ENCODE data around the gene CSMD2. TPM values are rescaled to one million over a fixed set of nuclear protein-coding genes. Genes with fewer than 3 reads are reported as not detected.

Gene CSMD2
- total RNA-seq, 1 experiment from 2014 or later = 0.22 TPM

GRCh38 chr1:34147301-34147700, 17.7 kb downstream of the CSMD2 start:
- BruUV-seq (replicated peaks) = no TSS peak
- Histone ChIP-seq H3K27ac (ENCODE audit: low read depth, low read length) (no peak overlapping the region), H3K9ac (ENCODE audit: low read length) (no peak overlapping the region), H3K36me3 (ENCODE audit: control insufficient read depth in 1 of 2, insufficient read depth in 2 of 2, low read length in 2 of 2) (no peaks in the 10 kb centered on the region), H2AFZ (ENCODE audit: low read depth, low read length, poor library complexity, severe bottlenecking) (no peak overlapping the region), H3K4me1 (ENCODE audit: control insufficient read depth in 1 of 2, insufficient read depth in 2 of 2, low read length in 2 of 2) (no peaks in the 10 kb centered on the region), H3K9me3 (ENCODE audit: control insufficient read depth in 1 of 2, insufficient read depth in 1 of 2, low read depth in 1 of 2, low read length in 2 of 2) (no peaks in the 10 kb centered on the region), H3K4me2 (ENCODE audit: low read length) (no peak overlapping the region), H3K4me3 (replicated peaks in 1 of 2; ENCODE audit: low read depth in 1 of 2, low read length in 2 of 2) (no peak overlapping the region), H4K20me1 (ENCODE audit: insufficient read depth) (no peaks in the 10 kb centered on the region), H3K27me3 (ENCODE audit: insufficient read depth, low read length) (peaks cover 20% of the 10 kb centered on the region), H3K9me2 (ENCODE audit: insufficient read depth) (no peaks in the 10 kb centered on the region), H3K79me2 (ENCODE audit: insufficient read depth, low read length) (no peaks in the 10 kb centered on the region)
- ATAC-seq = no peak
- intact Hi-C loops (cut with micrococcal nuclease) = no loop called here
- POLR2A ChIA-PET = no interaction called here
- TF ChIP-seq ELF1 (IDR thresholded peaks at IDR 0.05; ENCODE audit: borderline replicate concordance, low read depth) = no peak
- TF ChIP-seq POLR2A (IDR thresholded peaks at IDR 0.05; ENCODE audit: borderline replicate concordance, extremely low read depth, insufficient read depth, insufficient read length) = no peak
- no peak for TF ChIP-seq CEBPB (IDR thresholded peaks at IDR 0.05; ENCODE audit: low read depth)
- TF ChIP-seq EGR1 (IDR thresholded peaks at IDR 0.05; ENCODE audit: low read depth) = no peak
- TF ChIP-seq EZH2phosphoT487 (IDR thresholded peaks at IDR 0.05; ENCODE audit: borderline replicate concordance) = no peak
- no peak for TF ChIP-seq SRF (IDR thresholded peaks at IDR 0.05; ENCODE audit: low read depth)
- no peak for TF ChIP-seq POLR2AphosphoS5 (IDR thresholded peaks at IDR 0.05; ENCODE audit: low read depth, low read length)
- no peak for TF ChIP-seq CTCF (IDR thresholded peaks at IDR 0.05 in 2 of 3, conservative IDR thresholded peaks at IDR 0.05 in 1 of 3; ENCODE audit: borderline replicate concordance in 1 of 3, insufficient read depth in 1 of 3, low read depth in 2 of 3, low read length in 2 of 3)
- TF ChIP-seq, protein P1, sequence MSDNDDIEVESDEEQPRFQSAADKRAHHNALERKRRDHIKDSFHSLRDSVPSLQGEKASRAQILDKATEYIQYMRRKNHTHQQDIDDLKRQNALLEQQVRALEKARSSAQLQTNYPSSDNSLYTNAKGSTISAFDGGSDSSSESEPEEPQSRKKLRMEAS (IDR thresholded peaks at IDR 0.05) = no peak
- no peak for TF ChIP-seq FOSL1 (IDR thresholded peaks at IDR 0.05; ENCODE audit: low read depth)
- TF ChIP-seq ZFX (IDR thresholded peaks at IDR 0.05) = no peak
- TF ChIP-seq TCF7L2 (IDR thresholded peaks at IDR 0.05; ENCODE audit: borderline replicate concordance, extremely low read depth, insufficient read depth, insufficient read length) = no peak
- TF ChIP-seq YY1 (IDR thresholded peaks at IDR 0.05; ENCODE audit: extremely low read depth, insufficient replicate concordance, low read depth, low read length) = no peak
- TF ChIP-seq ZBTB33 (IDR thresholded peaks at IDR 0.05; ENCODE audit: extremely low read depth, insufficient replicate concordance, low read length) = no peak
- no peak for TF ChIP-seq CBX3 (IDR thresholded peaks at IDR 0.05; ENCODE audit: low read depth)
- TF ChIP-seq JUND (IDR thresholded peaks at IDR 0.05) = no peak
- no peak for TF ChIP-seq SIN3A (IDR thresholded peaks at IDR 0.05; ENCODE audit: low read depth)
- CTCF ChIA-PET = no interaction called here
- DNase-seq (ENCODE audit: low read depth, low spot score) = no peak
- RAD21 ChIA-PET (ENCODE audit: low non-redundant PET in 1 of 2, low total read pairs in 2 of 2, uncharacterized antibody in 2 of 2, unreplicated experiment in 2 of 2) = no interaction called here
